Common myeloid progenitor, CD34-positive (primary cell): Measurements from ENCODE around the gene TATDN2.
A peak's percentile ranks its signal among the peaks of the same experiment; 100 is the strongest.
"Not testable (repeated sequence)": the region's sequence is repeated elsewhere in the genome, so short reads cannot be mapped to it uniquely, and the experiment has no call there.

Source experiments
- CTCF ChIA-PET: fragments of 350-600 bp; sonication (Branson Sonifier 250); formaldehyde crosslinking; loops from one replicate; lab custom pipeline; 2021; ENCODE audit warnings: antibody characterized with exemption; lab: Charles Lee
- POLR2A ChIA-PET: fragments of 350-600 bp; sonication (Branson Sonifier 250); formaldehyde crosslinking; loops from one replicate; lab custom pipeline; 2021; ENCODE audit warnings: antibody characterized with exemption; lab: Charles Lee
- DNase-seq, 3 donors: peaks; one replicate each; pipeline versions ENCODE4 v3.0.0 to v3.0.0-alpha.2; 2013
- H3K27ac ChIP-seq, 2 experiments: 1 replicate in 1 of 2; 2 replicates in 1 of 2; pipeline ENCODE4 v1.7.0; 2013; ENCODE audit warnings: inconsistent platforms in 2 of 2, low read length in 2 of 2, mild to moderate bottlenecking in 2 of 2, low read depth in 1 of 2, moderate library complexity in 1 of 2; ENCODE audit not compliant: severe bottlenecking in 2 of 2, insufficient read depth in 1 of 2, poor library complexity in 1 of 2
- H3K27me3 ChIP-seq, 5 experiments: replicated peaks in 2 of 5; 1 replicate in 3 of 5; 2 replicates in 2 of 5; pipeline versions ENCODE4 v1.6.1 to v1.7.0; 2013; ENCODE audit warnings: low read length in 4 of 5, mild to moderate bottlenecking in 2 of 5, moderate library complexity in 2 of 5, inconsistent platforms in 1 of 5; ENCODE audit not compliant: insufficient read depth in 5 of 5, control insufficient read depth in 4 of 5
- H3K36me3 ChIP-seq, 4 experiments: 1 replicate in 2 of 4; 2 replicates in 2 of 4; pipeline versions ENCODE4 v1.6.1 to v1.7.0; 2013; ENCODE audit warnings: low read length in 3 of 4, control low read depth in 1 of 4, mild to moderate bottlenecking in 1 of 4; ENCODE audit not compliant: control insufficient read depth in 4 of 4, insufficient read depth in 4 of 4
- H3K4me1 ChIP-seq, 4 experiments: 1 replicate in 3 of 4; 2 replicates in 1 of 4; pipeline versions ENCODE4 v1.6.1 to v1.7.1; 2013; ENCODE audit warnings: low read length in 3 of 4, mild to moderate bottlenecking in 3 of 4, control low read depth in 1 of 4, inconsistent platforms in 1 of 4, moderate library complexity in 1 of 4; ENCODE audit not compliant: control insufficient read depth in 4 of 4, insufficient read depth in 4 of 4; ENCODE audit errors: control extremely low read depth in 1 of 4
- H3K4me3 ChIP-seq, 7 experiments: 1 replicate in 4 of 7; 2 replicates in 3 of 7; pipeline versions ENCODE4 v1.5.1 to v1.7.0; 2013; ENCODE audit warnings: mild to moderate bottlenecking in 7 of 7, low read length in 6 of 7, moderate library complexity in 6 of 7, inconsistent platforms in 2 of 7, low read depth in 2 of 7, control low read depth in 1 of 7; ENCODE audit not compliant: insufficient read depth in 4 of 7, control insufficient read depth in 1 of 7; ENCODE audit errors: extremely low read depth in 1 of 7
- H3K9me3 ChIP-seq, 5 experiments: 1 replicate in 4 of 5; 2 replicates in 1 of 5; pipeline versions ENCODE4 v1.6.1 to v1.7.1; 2013; ENCODE audit warnings: low read length in 4 of 5, mild to moderate bottlenecking in 2 of 5, inconsistent platforms in 1 of 5, low read depth in 1 of 5, moderate library complexity in 1 of 5; ENCODE audit not compliant: control insufficient read depth in 4 of 5, insufficient read depth in 2 of 5; ENCODE audit errors: control extremely low read depth in 1 of 5
- WGBS: methylation state at CpG from one replicate; pipeline ENCODE4 v1.1.5; 2013; ENCODE audit not compliant: insufficient coverage; 5-methylcytosine and 5-hydroxymethylcytosine counted together

Gene TATDN2

GRCh38 chr3:10291641-10292040 lies 43.4 kb downstream of the TATDN2 start:
- CTCF ChIA-PET: interaction anchor here (1.0 to 1.4 kb wide), 2 partner anchors 10 to 29 kb away, joined by 3 read pairs; no protein-coding TSS in a partner anchor
- no peak overlapping the region for H3K27ac ChIP-seq
- 100% methylated on average over 5 of the region's 6 CpGs for WGBS
- DNase-seq: no peak
- H3K4me3 ChIP-seq: no peak overlapping the region
- POLR2A ChIA-PET: no interaction called here
- H3K4me1 ChIP-seq: peaks cover 12 to 37% (median 32%) of the 10 kb centered on the region in 4 experiments
- no peaks in the 10 kb centered on the region for H3K9me3 ChIP-seq
- H3K36me3 ChIP-seq: peaks cover 3 to 43% (median 15%) of the 10 kb centered on the region in 4 experiments
- no peaks in the 10 kb centered on the region for H3K27me3 ChIP-seq

- CTCF ChIA-PET: interaction anchor here (0.6 to 1.9 kb wide), 10 partner anchors 9 to 261 kb away, joined by 3 to 11 read pairs (median 4); partner anchors contain the start of gene SEC13
- WGBS: 2% methylated on average over 9 of the region's 12 CpGs
- Histone ChIP-seq H3K4me3 (peak within 1 kb of the TSS in 6 of 7 experiments; percentile 4 to 63 (median 50)), H3K36me3 (peaks cover 3 to 41% (median 11%) of the 10 kb centered on the region in 4 experiments), H3K9me3 (no peaks in the 10 kb centered on the region), H3K27me3 (no peaks in the 10 kb centered on the region), H3K4me1 (peaks cover 12 to 37% (median 32%) of the 10 kb centered on the region in 4 experiments), H3K27ac (peak within 1 kb of the TSS; percentile 22 to 72)
- peak; percentile 74 to 96 (median 96) for DNase-seq
- POLR2A ChIA-PET: interaction anchor here (0.6 to 1.2 kb wide), 4 partner anchors 8 to 69 kb away, joined by 3 to 5 read pairs (median 3); no protein-coding TSS in a partner anchor
Observed at GRCh38 chr3:10292505-10293419, 44.5 kb downstream of the TATDN2 start, which contains the start of gene GHRL. TSS of gene GHRL (minus strand) at chr3:10292947. CDS start at chr3:10290180, 2,767 bp downstream.

DNA sequence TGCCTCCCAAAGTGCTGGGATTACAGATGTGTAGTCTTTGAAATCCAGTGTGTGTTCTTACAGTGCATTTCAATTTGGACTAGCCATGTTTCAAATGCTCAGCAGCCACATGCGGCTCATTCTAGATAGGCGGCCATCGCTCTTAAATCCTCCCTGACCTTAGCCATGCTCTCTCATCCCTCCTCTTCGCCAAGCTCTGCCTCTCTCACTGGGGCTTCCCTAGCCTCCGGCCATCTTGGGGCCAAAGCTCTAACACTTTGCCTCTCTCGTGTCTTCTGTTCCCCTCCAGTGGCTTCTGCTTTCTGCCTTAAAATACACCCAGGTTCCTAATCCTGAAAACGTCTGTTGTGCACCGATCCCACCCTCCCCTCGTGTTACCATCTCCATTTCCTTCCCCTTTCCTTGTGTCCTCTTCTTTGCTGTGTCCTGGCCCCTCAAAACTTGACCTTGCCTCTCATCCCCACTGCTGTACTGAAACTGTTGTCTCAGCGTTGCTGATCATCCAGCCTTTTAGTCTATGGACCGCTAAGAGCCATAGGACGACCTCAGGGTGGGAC lies 45.8 kb downstream of the TATDN2 start:
- ChIA-PET POLR2A (interaction anchor here (1.5 kb wide), 1 partner anchor 26 kb away, joined by 4 read pairs; the partner anchor contains the start of gene SEC13), CTCF (interaction anchor here (0.7 to 1.9 kb wide), 3 partner anchors 9 to 17 kb away, joined by 3 to 4 read pairs (median 3); no protein-coding TSS in a partner anchor)
- H3K9me3 ChIP-seq: no peaks in the 10 kb centered on the region
- H3K4me1 ChIP-seq: peaks cover 12 to 38% (median 32%) of the 10 kb centered on the region in 4 experiments
- H3K36me3 ChIP-seq: peaks cover under 1 to 28% (median 4%) of the 10 kb centered on the region in 4 experiments
- no peak for DNase-seq
- no peaks in the 10 kb centered on the region for H3K27me3 ChIP-seq
- no peak overlapping the region for H3K4me3 ChIP-seq
- WGBS: 80% methylated on average over 10 of the region's 12 CpGs
- H3K27ac ChIP-seq: no peak overlapping the region

DNA sequence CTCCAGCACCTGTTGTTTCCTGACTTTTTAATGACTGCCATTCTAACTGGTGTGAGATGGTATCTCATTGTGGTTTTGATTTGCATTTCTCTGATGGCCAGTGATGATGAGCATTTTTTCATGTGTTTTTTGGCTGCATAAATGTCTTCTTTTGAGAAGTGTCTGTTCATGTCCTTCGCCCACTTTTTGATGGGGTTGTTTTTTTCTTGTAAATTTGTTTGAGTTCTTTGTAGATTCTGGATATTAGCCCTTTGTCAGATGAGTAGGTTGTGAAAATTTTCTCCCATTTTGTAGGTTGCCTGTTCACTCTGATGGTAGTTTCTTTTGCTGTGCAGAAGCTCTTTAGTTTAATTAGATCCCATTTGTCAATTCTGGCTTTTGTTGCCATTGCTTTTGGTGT lies 49.8 kb downstream of the TATDN2 start:
- CTCF ChIA-PET, H3K9me3 ChIP-seq, H3K4me3 ChIP-seq, H3K27me3 ChIP-seq, POLR2A ChIA-PET, DNase-seq, H3K27ac ChIP-seq: not testable (repeated sequence)
- peaks cover 5 to 26% (median 18%) of the 10 kb centered on the region in 4 experiments for H3K4me1 ChIP-seq
- H3K36me3 ChIP-seq: peaks cover 4 to 45% (median 32%) of the 10 kb centered on the region in 4 experiments
- no CpG with 5 or more reads among the region's 1 CpG for WGBS

- peak in 1 of 3 donors; percentile 33 for DNase-seq
- no peak overlapping the region for H3K4me3 ChIP-seq
- H3K4me1 ChIP-seq: peaks cover 0 to 15% (median 10%) of the 10 kb centered on the region in 4 experiments
- no peaks in the 10 kb centered on the region for H3K9me3 ChIP-seq
- peak overlapping the region; percentile 7 to 60 for H3K27ac ChIP-seq
- POLR2A ChIA-PET: no interaction called here
- no peaks in the 10 kb centered on the region for H3K27me3 ChIP-seq
- CTCF ChIA-PET: interaction anchor here (1.1 to 1.4 kb wide), 5 partner anchors 12 to 367 kb away, joined by 3 to 4 read pairs (median 3); no protein-coding TSS in a partner anchor
- WGBS: no CpG with 5 or more reads among the region's 2 CpGs
- peaks cover 4 to 56% (median 39%) of the 10 kb centered on the region in 4 experiments for H3K36me3 ChIP-seq
Observed at GRCh38 chr3:10299175-10299574, 50.9 kb downstream of the TATDN2 start.

- Histone ChIP-seq H3K36me3 (peaks cover 4 to 59% (median 43%) of the 10 kb centered on the region in 4 experiments), H3K27me3 (no peaks in the 10 kb centered on the region), H3K9me3 (no peaks in the 10 kb centered on the region), H3K27ac (peak overlapping the region; percentile 7 to 60), H3K4me3 (no peak overlapping the region), H3K4me1 (peaks cover 0 to 11% (median 7%) of the 10 kb centered on the region in 4 experiments)
- POLR2A ChIA-PET: no interaction called here
- peak in 2 of 3 donors; percentile 44 to 48 for DNase-seq
- CTCF ChIA-PET: interaction anchor here (1.1 to 1.4 kb wide), 5 partner anchors 12 to 367 kb away, joined by 3 to 4 read pairs (median 3); no protein-coding TSS in a partner anchor
- WGBS: 53% methylated on average over 5 of the region's 6 CpGs
Observed at GRCh38 chr3:10299679-10300078, 51.4 kb downstream of the TATDN2 start.
